Trophoblast cell (in vitro differentiated cells and primary cell): ENCODE measurements around the gene PSMF1.

Experiments used
- DNase-seq, 2 donors: peaks; one replicate each; pipeline ENCODE4 v3.0.0-alpha.2; 2016
- H2AFZ ChIP-seq: 2 replicates; pipeline ENCODE4 v1.6.1; 2013; ENCODE audit warnings: low read length, moderate library complexity, mild to moderate bottlenecking; ENCODE audit not compliant: insufficient read depth, poor library complexity
- H2AK5ac ChIP-seq: 2 replicates; pipeline ENCODE4 v1.6.1; 2013; ENCODE audit warnings: mild to moderate bottlenecking, low read length
- H2BK120ac ChIP-seq: 2 replicates; pipeline ENCODE4 v1.6.1; 2013; ENCODE audit warnings: low read length, mild to moderate bottlenecking, moderate library complexity; ENCODE audit not compliant: insufficient read depth, poor library complexity
- H2BK12ac ChIP-seq: 2 replicates; pipeline ENCODE4 v1.6.1; 2013; ENCODE audit warnings: mild to moderate bottlenecking, low read length, moderate library complexity
- H2BK5ac ChIP-seq: 2 replicates; pipeline ENCODE4 v1.6.1; 2013; ENCODE audit warnings: low read length, low read depth, moderate library complexity, mild to moderate bottlenecking; ENCODE audit not compliant: poor library complexity
- H3K14ac ChIP-seq: 2 replicates; pipeline ENCODE4 v1.6.1; 2013; ENCODE audit warnings: mild to moderate bottlenecking, low read length
- H3K18ac ChIP-seq: 2 replicates; pipeline ENCODE4 v1.6.1; 2013; ENCODE audit warnings: mild to moderate bottlenecking, low read length
- H3K23ac ChIP-seq: 2 replicates; pipeline ENCODE4 v1.6.1; 2013; ENCODE audit warnings: low read length
- H3K27ac ChIP-seq: 2 replicates; pipeline ENCODE4 v1.5.1; 2013; ENCODE audit warnings: low read depth, mild to moderate bottlenecking, inconsistent platforms, low read length, moderate library complexity
- H3K27me3 ChIP-seq: 2 replicates; pipeline ENCODE4 v1.6.1; 2013; ENCODE audit warnings: inconsistent platforms, mild to moderate bottlenecking, low read length, moderate library complexity; ENCODE audit not compliant: insufficient read depth
- H3K36me3 ChIP-seq, 2 experiments: 1 replicate in 1 of 2; 2 replicates in 1 of 2; pipeline ENCODE4 v1.6.1; 2013; ENCODE audit warnings: low read length in 2 of 2, mild to moderate bottlenecking in 2 of 2, moderate library complexity in 1 of 2; ENCODE audit not compliant: insufficient read depth in 2 of 2, control insufficient read depth in 1 of 2
- H3K4ac ChIP-seq: 2 replicates; pipeline ENCODE4 v1.6.1; 2013; ENCODE audit warnings: low read depth, mild to moderate bottlenecking, low read length, moderate library complexity
- H3K4me1 ChIP-seq, 2 experiments: 1 replicate in 1 of 2; 2 replicates in 1 of 2; pipeline ENCODE4 v1.6.1; 2013; ENCODE audit warnings: low read length in 2 of 2, mild to moderate bottlenecking in 2 of 2, moderate library complexity in 1 of 2; ENCODE audit not compliant: insufficient read depth in 2 of 2, control insufficient read depth in 1 of 2
- H3K4me2 ChIP-seq: 2 replicates; pipeline ENCODE4 v1.6.1; 2013; ENCODE audit warnings: inconsistent platforms, mild to moderate bottlenecking, low read length, moderate library complexity
- H3K4me3 ChIP-seq: 2 replicates; pipeline ENCODE4 v1.5.1; 2013; ENCODE audit warnings: mild to moderate bottlenecking, low read depth, low read length, inconsistent platforms
- H3K79me1 ChIP-seq: one replicate; pipeline ENCODE4 v1.6.1; 2013; ENCODE audit warnings: low read length
- H3K79me2 ChIP-seq: 2 replicates; pipeline ENCODE4 v1.6.1; 2013; ENCODE audit warnings: low read length, mild to moderate bottlenecking; ENCODE audit not compliant: control insufficient read depth, insufficient read depth, poor library complexity
- H3K9ac ChIP-seq: 2 replicates; pipeline ENCODE4 v1.6.1; 2013; ENCODE audit warnings: mild to moderate bottlenecking, low read length
- H3K9me3 ChIP-seq: 2 replicates; pipeline ENCODE4 v1.6.1; 2013; ENCODE audit warnings: low read depth, mild to moderate bottlenecking, control low read depth, inconsistent platforms, low read length; ENCODE audit not compliant: insufficient read depth
- H4K12ac ChIP-seq: 2 replicates; pipeline ENCODE4 v1.6.1; 2013; ENCODE audit warnings: low read depth, mild to moderate bottlenecking, low read length, moderate library complexity
- H4K8ac ChIP-seq: 2 replicates; pipeline ENCODE4 v1.6.1; 2013; ENCODE audit warnings: low read depth, mild to moderate bottlenecking, low read length, moderate library complexity
- H4K91ac ChIP-seq: one replicate; pipeline ENCODE4 v1.6.1; 2013; ENCODE audit warnings: low read depth, mild to moderate bottlenecking, low read length, moderate library complexity
- WGBS: extraction: QIAGEN DNeasy Blood & Tissue Kit; methylation state at CpG from one replicate; pipeline ENCODE4 v1.1.7; 2013; ENCODE audit warnings: missing lambda C conversion rate; ENCODE audit not compliant: insufficient read length, insufficient coverage; ENCODE audit errors: extremely low coverage; 5-methylcytosine and 5-hydroxymethylcytosine counted together

Gene PSMF1

DNA sequence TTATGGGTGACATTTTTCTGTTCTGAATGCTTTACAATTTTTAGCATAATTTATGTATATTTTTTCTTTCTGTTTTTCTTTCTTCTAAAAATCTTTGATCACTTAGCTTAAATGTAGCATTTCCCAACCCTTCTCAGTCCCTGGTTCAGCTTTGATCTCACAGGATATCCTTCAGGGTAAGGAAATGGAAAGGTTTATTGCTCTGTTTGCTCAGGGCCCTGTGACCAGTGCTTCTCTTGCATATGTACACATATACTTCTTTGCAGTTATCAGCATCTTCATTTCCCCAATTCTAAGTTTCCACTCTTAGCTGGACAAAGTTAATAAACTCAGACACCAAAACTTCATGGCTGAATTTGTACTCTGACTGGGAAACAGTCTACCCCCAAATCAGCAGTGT lies 35.8 kb downstream of the PSMF1 start:
- no peak overlapping the region for H2AFZ ChIP-seq
- H4K91ac ChIP-seq = no peak overlapping the region
- peaks cover 0 to 12% of the 10 kb centered on the region in 2 experiments for H3K36me3 ChIP-seq
- no peak overlapping the region for H4K8ac ChIP-seq
- H2BK120ac ChIP-seq = no peak overlapping the region
- no peak overlapping the region for H4K12ac ChIP-seq
- H3K9me3 ChIP-seq = peaks cover 3% of the 10 kb centered on the region
- H3K4ac ChIP-seq = no peak overlapping the region
- no peak for DNase-seq
- no peak overlapping the region for H2BK5ac ChIP-seq
- H2BK12ac ChIP-seq = no peak overlapping the region
- no peak overlapping the region for H3K4me2 ChIP-seq
- no peaks in the 10 kb centered on the region for H3K27me3 ChIP-seq
- no peak overlapping the region for H3K14ac ChIP-seq
- H3K18ac ChIP-seq = no peak overlapping the region
- H3K27ac ChIP-seq = no peak overlapping the region
- no peak overlapping the region for H3K9ac ChIP-seq
- H3K23ac ChIP-seq = no peak overlapping the region
- H3K79me1 ChIP-seq = no peaks in the 10 kb centered on the region
- no peak overlapping the region for H3K4me3 ChIP-seq
- H3K79me2 ChIP-seq = no peaks in the 10 kb centered on the region
- H2AK5ac ChIP-seq = no peak overlapping the region
- H3K4me1 ChIP-seq = no peaks in the 10 kb centered on the region

DNA sequence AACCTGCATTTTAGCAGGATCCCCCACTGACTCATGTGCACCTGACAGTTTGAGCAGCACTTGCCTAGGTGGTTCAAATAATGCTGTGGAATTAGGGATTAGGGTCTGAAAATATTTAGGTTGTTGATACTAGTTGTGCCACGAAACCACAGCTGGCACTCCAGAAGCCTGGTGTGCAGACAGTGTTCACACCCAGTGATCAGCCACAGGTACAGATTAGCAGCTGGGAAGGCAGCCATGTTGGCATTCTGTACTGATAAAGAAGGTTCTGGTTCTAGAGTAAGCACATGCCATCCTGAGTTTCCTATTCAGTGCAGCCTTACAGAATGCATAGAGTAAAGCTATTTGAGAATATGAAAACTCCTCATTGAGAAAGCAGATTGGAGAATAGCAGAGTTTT lies 36.3 kb downstream of the PSMF1 start:
- peaks cover 0 to 10% of the 10 kb centered on the region in 2 experiments for H3K36me3 ChIP-seq
- H3K14ac ChIP-seq = no peak overlapping the region
- H3K27me3 ChIP-seq = no peaks in the 10 kb centered on the region
- H2AK5ac ChIP-seq = no peak overlapping the region
- H3K79me2 ChIP-seq = no peaks in the 10 kb centered on the region
- DNase-seq = no peak
- H2BK120ac ChIP-seq = no peak overlapping the region
- no peak overlapping the region for H3K23ac ChIP-seq
- H3K4me2 ChIP-seq = no peak overlapping the region
- H4K91ac ChIP-seq = no peak overlapping the region
- H3K79me1 ChIP-seq = no peaks in the 10 kb centered on the region
- no peak overlapping the region for H3K9ac ChIP-seq
- H4K12ac ChIP-seq = no peak overlapping the region
- no peak overlapping the region for H2BK5ac ChIP-seq
- no peak overlapping the region for H2AFZ ChIP-seq
- H3K4ac ChIP-seq = no peak overlapping the region
- no peak overlapping the region for H2BK12ac ChIP-seq
- peaks cover 2% of the 10 kb centered on the region for H3K9me3 ChIP-seq
- no CpG with 5 or more reads among the region's 1 CpG for WGBS
- no peak overlapping the region for H4K8ac ChIP-seq
- no peaks in the 10 kb centered on the region for H3K4me1 ChIP-seq
- H3K18ac ChIP-seq = no peak overlapping the region
- no peak overlapping the region for H3K4me3 ChIP-seq
- H3K27ac ChIP-seq = no peak overlapping the region

DNA sequence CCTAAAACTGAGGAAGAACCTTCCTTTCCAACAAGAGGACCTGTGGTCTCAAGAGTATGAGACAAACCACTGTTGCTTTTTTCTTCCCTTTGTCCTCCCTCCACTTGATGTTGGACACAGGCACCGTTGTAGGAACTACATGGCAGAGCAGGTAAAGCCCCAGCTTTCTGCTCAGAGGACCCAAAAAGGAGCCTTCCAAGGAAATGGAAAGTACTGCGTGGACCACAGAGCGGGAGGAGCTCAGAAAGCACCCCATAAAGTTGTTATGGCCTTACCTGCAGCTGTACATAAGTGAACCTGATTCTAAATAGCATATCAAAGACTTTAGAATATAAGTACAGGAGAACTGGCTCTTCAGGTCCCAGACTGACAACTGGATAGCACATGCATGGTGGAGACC lies 36.9 kb downstream of the PSMF1 start:
- Histone ChIP-seq H2BK120ac (no peak overlapping the region), H3K79me2 (no peaks in the 10 kb centered on the region), H3K23ac (no peak overlapping the region), H3K36me3 (peaks cover under 1 to 10% of the 10 kb centered on the region in 2 experiments), H3K14ac (no peak overlapping the region), H4K91ac (no peak overlapping the region), H3K4me2 (no peak overlapping the region), H3K9ac (no peak overlapping the region), H3K79me1 (no peaks in the 10 kb centered on the region), H2BK5ac (no peak overlapping the region), H3K27me3 (no peaks in the 10 kb centered on the region), H3K4me3 (no peak overlapping the region), H3K18ac (no peak overlapping the region), H2AFZ (no peak overlapping the region), H3K4me1 (no peaks in the 10 kb centered on the region), H4K8ac (no peak overlapping the region), H3K4ac (no peak overlapping the region), H3K9me3 (no peaks in the 10 kb centered on the region), H3K27ac (no peak overlapping the region), H2BK12ac (no peak overlapping the region), H4K12ac (no peak overlapping the region), H2AK5ac (no peak overlapping the region)
- no CpG with 5 or more reads among the region's 3 CpGs for WGBS
- no peak for DNase-seq

DNA sequence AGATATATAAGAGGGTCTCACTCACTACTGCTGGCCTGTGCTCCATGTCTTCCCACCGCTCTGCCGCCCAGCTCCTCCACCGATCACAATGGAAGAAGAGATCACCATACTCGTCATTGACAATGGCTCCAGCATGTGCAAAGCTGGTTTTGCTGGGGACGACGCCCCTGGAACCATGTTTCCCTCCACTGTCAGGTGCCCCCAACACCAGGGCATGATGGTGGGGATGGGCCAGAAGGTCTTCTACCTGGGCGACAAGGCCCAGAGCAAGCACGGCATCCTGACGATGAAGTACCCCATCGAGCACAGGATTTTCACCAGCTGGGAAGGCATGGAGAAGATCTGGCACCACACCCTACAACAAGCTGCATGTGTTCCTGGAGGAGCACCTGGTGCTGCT lies 42.1 kb downstream of the PSMF1 start:
- H3K9ac ChIP-seq = no peak overlapping the region
- no peaks in the 10 kb centered on the region for H3K4me1 ChIP-seq
- no peak overlapping the region for H2AK5ac ChIP-seq
- H3K27me3 ChIP-seq = no peaks in the 10 kb centered on the region
- no peak for DNase-seq
- H3K4me3 ChIP-seq = no peak overlapping the region
- no peak overlapping the region for H3K14ac ChIP-seq
- no peak overlapping the region for H3K18ac ChIP-seq
- H3K79me2 ChIP-seq = no peaks in the 10 kb centered on the region
- no peak overlapping the region for H4K8ac ChIP-seq
- no peak overlapping the region for H2BK120ac ChIP-seq
- H3K4ac ChIP-seq = no peak overlapping the region
- H3K23ac ChIP-seq = no peak overlapping the region
- H2BK5ac ChIP-seq = no peak overlapping the region
- no peak overlapping the region for H3K27ac ChIP-seq
- H3K79me1 ChIP-seq = no peaks in the 10 kb centered on the region
- H2BK12ac ChIP-seq = no peak overlapping the region
- H3K4me2 ChIP-seq = no peak overlapping the region
- WGBS = no CpG with 5 or more reads among the region's 10 CpGs
- H2AFZ ChIP-seq = no peak overlapping the region
- no peak overlapping the region for H4K91ac ChIP-seq
- no peak overlapping the region for H4K12ac ChIP-seq
- H3K36me3 ChIP-seq = peaks cover 30 to 41% of the 10 kb centered on the region in 2 experiments
- H3K9me3 ChIP-seq = no peaks in the 10 kb centered on the region
